Endodermal cell (in vitro differentiated cells): ENCODE measurements around the gene RHOT1. TPM values are rescaled to one million over a fixed set of nuclear protein-coding genes. Genes with fewer than 3 reads are reported as not detected.
"Not testable (repeated sequence)": the region's sequence is repeated elsewhere in the genome, so short reads cannot be mapped to it uniquely, and the experiment has no call there.

Experiments used
- DNase-seq: peaks from one replicate; pipeline ENCODE4 v3.0.0-alpha.2; 2017
- H3K27ac ChIP-seq: 2 replicates; pipeline ENCODE4 v1.5.1; 2013; ENCODE audit warnings: mild to moderate bottlenecking, low read depth, low read length, moderate library complexity
- H3K27me3 ChIP-seq: 2 replicates; pipeline ENCODE4 v1.6.1; 2013; ENCODE audit warnings: mild to moderate bottlenecking, low read length, moderate library complexity; ENCODE audit not compliant: insufficient read depth, control insufficient read depth, poor library complexity, severe bottlenecking
- H3K36me3 ChIP-seq: 2 replicates; pipeline ENCODE4 v1.7.0; 2013; ENCODE audit warnings: mild to moderate bottlenecking, low read length, moderate library complexity; ENCODE audit not compliant: control insufficient read depth, insufficient read depth
- H3K4me1 ChIP-seq: one replicate; pipeline ENCODE4 v1.7.0; 2013; ENCODE audit warnings: low read length; ENCODE audit not compliant: control insufficient read depth, insufficient read depth
- H3K4me3 ChIP-seq: 2 replicates; pipeline ENCODE4 v1.5.1; 2013; ENCODE audit warnings: mild to moderate bottlenecking, low read length, moderate library complexity
- H3K9ac ChIP-seq: 2 replicates; pipeline ENCODE4 v1.6.1; 2013; ENCODE audit warnings: mild to moderate bottlenecking, low read length, moderate library complexity; ENCODE audit not compliant: poor library complexity, severe bottlenecking; ENCODE audit errors: extremely low read depth
- H3K9me3 ChIP-seq: 2 replicates; pipeline ENCODE4 v1.6.1; 2013; ENCODE audit warnings: mild to moderate bottlenecking, low read length, moderate library complexity; ENCODE audit not compliant: control insufficient read depth
- H3K27ac Mint-ChIP-seq: 2 replicates; pipeline ENCODE4 v1.8.0; 2020; ENCODE audit warnings: mixed read lengths
- H3K27me3 Mint-ChIP-seq: 2 replicates; pipeline ENCODE4 v1.8.0; 2021; ENCODE audit warnings: mild to moderate bottlenecking, mixed read lengths; ENCODE audit not compliant: insufficient read depth
- H3K36me3 Mint-ChIP-seq: 2 replicates; pipeline ENCODE4 v1.8.0; 2020; ENCODE audit warnings: low read depth, mixed read lengths
- H3K4me1 Mint-ChIP-seq: 2 replicates; pipeline ENCODE4 v1.8.0; 2020; ENCODE audit warnings: mixed read lengths
- H3K4me3 Mint-ChIP-seq: 2 replicates; pipeline ENCODE4 v1.8.0; 2020; ENCODE audit warnings: mild to moderate bottlenecking, moderate library complexity, mixed read lengths
- H3K9me3 Mint-ChIP-seq: 2 replicates; pipeline ENCODE4 v1.8.0; 2020; ENCODE audit warnings: mild to moderate bottlenecking, mixed read lengths
- CTCF ChIP-seq: fragments of 200-600 bp; sonication (generic); conservative IDR thresholded peaks from 2 replicates; pipeline ENCODE4 v1.5.0; 2021; ENCODE audit warnings: antibody characterized with exemption, mild to moderate bottlenecking
- WGBS, 2 experiments: methylation state at CpG; one replicate each; pipeline versions ENCODE4 v1.1.5 to v1.1.7; 2013; ENCODE audit warnings: missing lambda C conversion rate in 2 of 2, mixed read lengths in 1 of 2; ENCODE audit not compliant: insufficient coverage in 1 of 2, insufficient read length in 1 of 2; 5-methylcytosine and 5-hydroxymethylcytosine counted together
- total RNA-seq, 2 donors: library from RNA; stranded (reverse); fragmentation: NEBNext Ultra II Directional in 1 of 2; extraction: Animal tissue kit (Norgen Biotek cat#: 25700) in 1 of 2; gene quantifications; 2 replicates in 1 of 2; 3 replicates in 1 of 2; pipeline ENCODE4 v1.2.1, GENCODE V29; 2021

Gene RHOT1
- total RNA-seq, 2 donors from 2014 or later: 30.0 to 35.7 TPM

- H3K27ac Mint-ChIP-seq: no peak overlapping the region
- Histone ChIP-seq H3K27me3 (no peaks in the 10 kb centered on the region), H3K36me3 (peaks cover 35% of the 10 kb centered on the region), H3K4me3 (no peak overlapping the region), H3K9me3 (peaks cover 46% of the 10 kb centered on the region), H3K27ac (no peak overlapping the region), H3K9ac (no peak overlapping the region), H3K4me1 (no peaks in the 10 kb centered on the region)
- no peaks in the 10 kb centered on the region for H3K4me1 Mint-ChIP-seq
- H3K4me3 Mint-ChIP-seq: no peak overlapping the region
- 97% methylated on average over 8 of the region's 8 CpGs for WGBS, 2 experiments
- peaks cover 21% of the 10 kb centered on the region for H3K9me3 Mint-ChIP-seq
- TF ChIP-seq CTCF: no peak
- DNase-seq: no peak
- no peaks in the 10 kb centered on the region for H3K27me3 Mint-ChIP-seq
- H3K36me3 Mint-ChIP-seq: peaks cover 56% of the 10 kb centered on the region
Observed at GRCh38 chr17:32161029-32161428, 18.7 kb downstream of the RHOT1 start.

GRCh38 chr17:32161506-32162365 lies 19.4 kb downstream of the RHOT1 start:
- Mint-ChIP-seq H3K36me3 (peaks cover 61% of the 10 kb centered on the region), H3K4me3 (no peak overlapping the region), H3K4me1 (no peaks in the 10 kb centered on the region), H3K9me3 (peaks cover 27% of the 10 kb centered on the region), H3K27ac (no peak overlapping the region), H3K27me3 (no peaks in the 10 kb centered on the region)
- H3K9me3 ChIP-seq: peaks cover 53% of the 10 kb centered on the region
- H3K9ac ChIP-seq: no peak overlapping the region
- H3K27ac ChIP-seq: no peak overlapping the region
- H3K36me3 ChIP-seq: peaks cover 36% of the 10 kb centered on the region
- TF ChIP-seq CTCF: no peak
- 90 to 94% methylated on average over 5 to 6 of the region's 6 CpGs for WGBS, 2 experiments
- H3K4me1 ChIP-seq: no peaks in the 10 kb centered on the region
- H3K27me3 ChIP-seq: no peaks in the 10 kb centered on the region
- no peak overlapping the region for H3K4me3 ChIP-seq
- no peak for DNase-seq

- Histone ChIP-seq H3K9me3 (peaks cover 58% of the 10 kb centered on the region), H3K4me3 (no peak overlapping the region), H3K36me3 (peaks cover 74% of the 10 kb centered on the region), H3K27me3 (no peaks in the 10 kb centered on the region), H3K9ac (no peak overlapping the region), H3K27ac (no peak overlapping the region), H3K4me1 (no peaks in the 10 kb centered on the region)
- Mint-ChIP-seq H3K27ac (no peak overlapping the region), H3K4me1 (no peaks in the 10 kb centered on the region), H3K4me3 (no peak overlapping the region), H3K27me3 (peaks cover 4% of the 10 kb centered on the region), H3K9me3 (peaks cover 44% of the 10 kb centered on the region), H3K36me3 (peaks cover 75% of the 10 kb centered on the region)
- DNase-seq: no peak
- WGBS, 2 experiments: 60 to 96% methylated on average over 1 to 3 of the region's 3 CpGs
- no peak for TF ChIP-seq CTCF
Observed at GRCh38 chr17:32174889-32175288, 32.6 kb downstream of the RHOT1 start.

- peaks cover 88% of the 10 kb centered on the region for H3K36me3 Mint-ChIP-seq
- H3K9ac ChIP-seq, H3K27ac ChIP-seq, DNase-seq, H3K27me3 ChIP-seq, H3K27me3 Mint-ChIP-seq, H3K4me1 Mint-ChIP-seq, H3K4me3 ChIP-seq, H3K4me3 Mint-ChIP-seq, H3K4me1 ChIP-seq, H3K27ac Mint-ChIP-seq: not testable (repeated sequence)
- H3K36me3 ChIP-seq: peaks cover 79% of the 10 kb centered on the region
- peaks cover 66% of the 10 kb centered on the region for H3K9me3 ChIP-seq
- H3K9me3 Mint-ChIP-seq: peaks cover 65% of the 10 kb centered on the region
- 97 to 98% methylated on average over 12 to 24 of the region's 24 CpGs for WGBS, 2 experiments
Observed at GRCh38 chr17:32178679-32179078, 36.4 kb downstream of the RHOT1 start.

GRCh38 chr17:32179103-32179502 lies 36.8 kb downstream of the RHOT1 start:
- H3K27ac Mint-ChIP-seq: not testable (repeated sequence)
- H3K36me3 Mint-ChIP-seq: peaks cover 87% of the 10 kb centered on the region
- peaks cover 66% of the 10 kb centered on the region for H3K9me3 ChIP-seq

More at GRCh38 chr17:32179103-32179502, 36.8 kb downstream of the RHOT1 start:
- not testable (repeated sequence) for H3K27me3 ChIP-seq, H3K4me1 Mint-ChIP-seq, H3K4me3 Mint-ChIP-seq, H3K27ac ChIP-seq, H3K27me3 Mint-ChIP-seq, DNase-seq, H3K4me3 ChIP-seq, H3K4me1 ChIP-seq, H3K9ac ChIP-seq
- peaks cover 65% of the 10 kb centered on the region for H3K9me3 Mint-ChIP-seq
- WGBS, 2 experiments: 83 to 96% methylated on average over 1 to 21 of the region's 23 CpGs
- peaks cover 75% of the 10 kb centered on the region for H3K36me3 ChIP-seq
